Endothelial cell of umbilical vein (primary cell): Measurements from ENCODE around the gene ACBD6.

Experiments
- CTCF ChIP-seq, 2 donors: IDR thresholded peaks; 1 replicate in 1 of 2; 2 replicates in 1 of 2; pipeline ENCODE4 v1.5.1; 2011; ENCODE audit warnings: low read length in 2 of 2, mild to moderate bottlenecking in 2 of 2, moderate library complexity in 2 of 2, control low read depth in 1 of 2, inconsistent platforms in 1 of 2, low read depth in 1 of 2; ENCODE audit not compliant: insufficient read depth in 1 of 2; ENCODE audit errors: extremely low read depth in 1 of 2
- POLR2A ChIP-seq: IDR thresholded peaks from 2 replicates; pipeline ENCODE4 v1.6.1; 2012; ENCODE audit warnings: low read depth, mild to moderate bottlenecking, control low read depth, low read length

- TF ChIP-seq CTCF (IDR thresholded peaks at IDR 0.05; ENCODE audit: extremely low read depth in 1 of 2, insufficient read depth in 1 of 2, low read depth in 1 of 2, low read length in 2 of 2) (no peak), POLR2A (no peak)
Observed at GRCh38 chr1:180273066-180273465, 229.3 kb downstream of the ACBD6 start.
